Measurements from ENCODE around the gene BCAR3.

BCAR3 gene

DNA sequence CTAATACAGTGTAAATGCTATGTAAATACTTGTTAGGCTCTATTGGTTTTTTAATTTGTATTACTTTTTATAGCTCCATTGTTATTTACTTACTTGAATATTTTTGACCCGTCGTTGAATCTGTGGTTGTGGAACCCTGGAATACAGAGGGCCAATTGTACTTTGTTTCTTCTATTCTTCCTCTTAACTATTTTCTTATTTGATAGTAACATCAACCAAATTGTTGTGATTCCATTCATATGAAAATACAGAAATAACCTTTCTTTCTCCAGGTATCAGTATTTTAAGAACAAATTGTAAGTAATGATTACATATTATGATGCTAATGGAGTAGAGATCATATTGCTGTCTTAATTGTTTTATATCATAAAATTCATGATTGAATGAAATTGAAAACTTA, 160.0 kb downstream of the BCAR3 start:
- no peaks in the 10 kb centered on the region for H3K79me2 ChIP-seq (ENCODE audit: insufficient read depth, low read length)
- H3K9me3 ChIP-seq (ENCODE audit: insufficient read depth, low read length) = no peaks in the 10 kb centered on the region
- H3K4me2 ChIP-seq (ENCODE audit: low read depth, low read length, poor library complexity, severe bottlenecking) = no peak overlapping the region
- no peaks in the 10 kb centered on the region for H3K36me3 ChIP-seq (ENCODE audit: low read length)
- H2AFZ ChIP-seq (ENCODE audit: low read depth, low read length, severe bottlenecking) = no peak overlapping the region
- no peak overlapping the region for H3K27ac ChIP-seq (ENCODE audit: low read depth, low read length)
- H3K9me2 ChIP-seq (replicated peaks; ENCODE audit: insufficient read depth, low read length) = no peaks in the 10 kb centered on the region
- no peak overlapping the region for H3K4me3 ChIP-seq (ENCODE audit: insufficient read depth, low read length, poor library complexity, severe bottlenecking)
- H3F3A ChIP-seq (ENCODE audit: insufficient read depth) = no peaks in the 10 kb centered on the region
- TF ChIP-seq EZH2phosphoT487 (conservative IDR thresholded peaks at IDR 0.05; ENCODE audit: low read length) = no peak
- TF ChIP-seq, protein P1, sequence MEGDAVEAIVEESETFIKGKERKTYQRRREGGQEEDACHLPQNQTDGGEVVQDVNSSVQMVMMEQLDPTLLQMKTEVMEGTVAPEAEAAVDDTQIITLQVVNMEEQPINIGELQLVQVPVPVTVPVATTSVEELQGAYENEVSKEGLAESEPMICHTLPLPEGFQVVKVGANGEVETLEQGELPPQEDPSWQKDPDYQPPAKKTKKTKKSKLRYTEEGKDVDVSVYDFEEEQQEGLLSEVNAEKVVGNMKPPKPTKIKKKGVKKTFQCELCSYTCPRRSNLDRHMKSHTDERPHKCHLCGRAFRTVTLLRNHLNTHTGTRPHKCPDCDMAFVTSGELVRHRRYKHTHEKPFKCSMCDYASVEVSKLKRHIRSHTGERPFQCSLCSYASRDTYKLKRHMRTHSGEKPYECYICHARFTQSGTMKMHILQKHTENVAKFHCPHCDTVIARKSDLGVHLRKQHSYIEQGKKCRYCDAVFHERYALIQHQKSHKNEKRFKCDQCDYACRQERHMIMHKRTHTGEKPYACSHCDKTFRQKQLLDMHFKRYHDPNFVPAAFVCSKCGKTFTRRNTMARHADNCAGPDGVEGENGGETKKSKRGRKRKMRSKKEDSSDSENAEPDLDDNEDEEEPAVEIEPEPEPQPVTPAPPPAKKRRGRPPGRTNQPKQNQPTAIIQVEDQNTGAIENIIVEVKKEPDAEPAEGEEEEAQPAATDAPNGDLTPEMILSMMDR (IDR thresholded peaks at IDR 0.05; ENCODE audit: insufficient read depth, low read length, poor library complexity, severe bottlenecking) = no peak
- no peak overlapping the region for H3K9ac ChIP-seq (ENCODE audit: low read length)
- no peaks in the 10 kb centered on the region for H3K27me3 ChIP-seq (ENCODE audit: low read length)
- H4K20me1 ChIP-seq (ENCODE audit: low read depth, low read length) = no peaks in the 10 kb centered on the region

- H3K4me3 ChIP-seq (ENCODE audit: insufficient read depth, low read length, poor library complexity, severe bottlenecking) = no peak overlapping the region
- H3K4me2 ChIP-seq (ENCODE audit: low read depth, low read length, poor library complexity, severe bottlenecking) = no peak overlapping the region
- no peaks in the 10 kb centered on the region for H3K9me2 ChIP-seq (replicated peaks; ENCODE audit: insufficient read depth, low read length)
- H3K9me3 ChIP-seq (ENCODE audit: insufficient read depth, low read length) = no peaks in the 10 kb centered on the region
- no peaks in the 10 kb centered on the region for H4K20me1 ChIP-seq (ENCODE audit: low read depth, low read length)
- H3K36me3 ChIP-seq (ENCODE audit: low read length) = no peaks in the 10 kb centered on the region
- no peaks in the 10 kb centered on the region for H3K27me3 ChIP-seq (ENCODE audit: low read length)
- no peak overlapping the region for H3K9ac ChIP-seq (ENCODE audit: low read length)
- no peak overlapping the region for H3K27ac ChIP-seq (ENCODE audit: low read depth, low read length)
- no peaks in the 10 kb centered on the region for H3K79me2 ChIP-seq (ENCODE audit: insufficient read depth, low read length)
- TF ChIP-seq EZH2phosphoT487 (conservative IDR thresholded peaks at IDR 0.05; ENCODE audit: low read length) = no peak
- TF ChIP-seq, protein P1 (IDR thresholded peaks at IDR 0.05; ENCODE audit: insufficient read depth, low read length, poor library complexity, severe bottlenecking) = no peak
- no peaks in the 10 kb centered on the region for H3F3A ChIP-seq (ENCODE audit: insufficient read depth)
- no peak overlapping the region for H2AFZ ChIP-seq (ENCODE audit: low read depth, low read length, severe bottlenecking)
These were observed 162.3 kb downstream of the BCAR3 start for GRCh38 chr1:93519199-93519829.

DNA sequence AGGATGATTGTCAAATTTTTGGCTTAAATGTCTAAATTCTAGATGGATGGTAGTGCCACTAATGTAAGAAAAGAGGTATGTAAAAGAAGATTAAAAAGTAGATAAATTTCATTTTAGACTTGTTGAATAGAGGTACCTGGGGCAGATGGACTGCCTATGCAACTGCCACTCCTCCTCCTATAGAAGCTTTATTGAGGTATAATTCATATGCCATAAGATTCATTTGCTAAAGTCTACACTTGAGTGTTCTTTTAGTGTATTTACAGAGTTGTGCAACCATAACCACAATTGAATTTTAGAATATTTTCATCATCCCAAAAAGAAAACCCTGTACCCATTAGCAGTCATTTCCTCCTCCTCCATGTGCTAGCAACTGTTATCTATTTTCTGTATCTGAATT, 163.1 kb downstream of the BCAR3 start:
- H3K27ac ChIP-seq (ENCODE audit: low read depth, low read length) = no peak overlapping the region
- no peaks in the 10 kb centered on the region for H3K79me2 ChIP-seq (ENCODE audit: insufficient read depth, low read length)

DNA sequence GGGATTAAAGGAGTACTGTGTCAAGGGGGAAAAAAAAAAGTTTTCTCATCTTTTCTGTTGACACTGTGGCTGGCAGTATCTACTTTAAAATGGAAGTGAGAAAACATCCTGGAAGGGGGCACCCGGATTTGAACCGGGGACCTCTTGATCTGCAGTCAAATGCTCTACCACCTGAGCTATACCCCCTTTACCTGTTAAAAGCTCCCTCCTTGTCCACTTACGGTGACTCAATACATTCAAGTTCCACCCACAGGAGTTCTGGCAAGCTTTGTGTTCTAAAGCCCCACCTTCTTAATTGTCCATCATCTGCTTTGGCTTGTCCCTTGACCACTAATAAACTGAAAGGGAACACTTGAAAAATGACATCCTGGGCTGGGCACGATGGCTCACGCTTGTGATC, 165.5 kb downstream of the BCAR3 start:
- no peak overlapping the region for H3K4me3 ChIP-seq (ENCODE audit: insufficient read depth, low read length, poor library complexity, severe bottlenecking)
- TF ChIP-seq EZH2phosphoT487 (conservative IDR thresholded peaks at IDR 0.05; ENCODE audit: low read length) = no peak
- TF ChIP-seq, protein P1 (IDR thresholded peaks at IDR 0.05; ENCODE audit: insufficient read depth, low read length, poor library complexity, severe bottlenecking) = no peak

More for the DNA sequence above, 163.1 kb downstream of the BCAR3 start:
- Histone ChIP-seq H3K27me3 (ENCODE audit: low read length) (no peaks in the 10 kb centered on the region), H3K9ac (ENCODE audit: low read length) (no peak overlapping the region), H3K4me2 (ENCODE audit: low read depth, low read length, poor library complexity, severe bottlenecking) (no peak overlapping the region), H3F3A (ENCODE audit: insufficient read depth) (no peaks in the 10 kb centered on the region), H2AFZ (ENCODE audit: low read depth, low read length, severe bottlenecking) (no peak overlapping the region), H3K36me3 (ENCODE audit: low read length) (no peaks in the 10 kb centered on the region), H4K20me1 (ENCODE audit: low read depth, low read length) (no peaks in the 10 kb centered on the region), H3K9me3 (ENCODE audit: insufficient read depth, low read length) (no peaks in the 10 kb centered on the region), H3K9me2 (replicated peaks; ENCODE audit: insufficient read depth, low read length) (no peaks in the 10 kb centered on the region), H3K4me3 (ENCODE audit: insufficient read depth, low read length, poor library complexity, severe bottlenecking) (no peak overlapping the region)
- no peak for TF ChIP-seq EZH2phosphoT487 (conservative IDR thresholded peaks at IDR 0.05; ENCODE audit: low read length)

More for the DNA sequence above, 165.5 kb downstream of the BCAR3 start:
- Histone ChIP-seq H2AFZ (ENCODE audit: low read depth, low read length, severe bottlenecking) (no peak overlapping the region), H3K36me3 (ENCODE audit: low read length) (no peaks in the 10 kb centered on the region), H3K9me2 (replicated peaks; ENCODE audit: insufficient read depth, low read length) (no peaks in the 10 kb centered on the region), H3K27me3 (ENCODE audit: low read length) (no peaks in the 10 kb centered on the region), H4K20me1 (ENCODE audit: low read depth, low read length) (no peaks in the 10 kb centered on the region), H3K9me3 (ENCODE audit: insufficient read depth, low read length) (no peaks in the 10 kb centered on the region), H3K4me2 (ENCODE audit: low read depth, low read length, poor library complexity, severe bottlenecking) (no peak overlapping the region), H3K9ac (ENCODE audit: low read length) (no peak overlapping the region), H3K27ac (ENCODE audit: low read depth, low read length) (no peak overlapping the region), H3K79me2 (ENCODE audit: insufficient read depth, low read length) (no peaks in the 10 kb centered on the region), H3F3A (ENCODE audit: insufficient read depth) (no peaks in the 10 kb centered on the region)

Measured in SU-DHL-6 (cell line).